Naive B cell (primary cell): ENCODE data around the gene PHF12. TPM values are rescaled to one million over a fixed set of nuclear protein-coding genes. Genes with fewer than 3 reads are reported as not detected.
A peak's percentile ranks its signal among the peaks of the same experiment; 100 is the strongest.

Source experiments
- ATAC-seq, 2 donors: fragments of 150-1000 bp; cut with Tn5 transposase; 2 replicates each; pipeline ENCODE4 v1.10.0; 2021; ENCODE audit warnings: low read depth in 2 of 2, mild to moderate bottlenecking in 2 of 2, moderate library complexity in 2 of 2
- DNase-seq: peaks from one replicate; pipeline ENCODE4 v3.0.0; 2022
- H3K27ac Mint-ChIP-seq, 6 donors: one replicate each; pipeline ENCODE4 v1.8.0; 2020 to 2022; ENCODE audit warnings: mild to moderate bottlenecking in 6 of 6, mixed read lengths in 6 of 6, moderate library complexity in 5 of 6, inconsistent platforms in 2 of 6
- H3K27me3 Mint-ChIP-seq, 3 donors: one replicate each; pipeline ENCODE4 v1.8.0; 2021 to 2022; ENCODE audit warnings: mixed read lengths in 3 of 3, mild to moderate bottlenecking in 1 of 3
- H3K36me3 Mint-ChIP-seq, 2 donors: one replicate each; pipeline ENCODE4 v1.8.0; 2020 to 2022; ENCODE audit warnings: mixed read lengths in 2 of 2, inconsistent platforms in 1 of 2, mild to moderate bottlenecking in 1 of 2
- H3K4me1 Mint-ChIP-seq, 3 donors: one replicate each; pipeline ENCODE4 v1.8.0; 2020 to 2022; ENCODE audit warnings: mixed read lengths in 3 of 3, inconsistent platforms in 1 of 3, mild to moderate bottlenecking in 1 of 3, moderate library complexity in 1 of 3
- H3K4me3 Mint-ChIP-seq, 8 donors: one replicate each; pipeline ENCODE4 v1.8.0; 2020 to 2022; ENCODE audit warnings: mild to moderate bottlenecking in 8 of 8, mixed read lengths in 8 of 8, moderate library complexity in 8 of 8, inconsistent platforms in 2 of 8
- H3K9me3 Mint-ChIP-seq, 7 donors: one replicate each; pipeline ENCODE4 v1.8.0; 2020 to 2022; ENCODE audit warnings: mixed read lengths in 7 of 7, mild to moderate bottlenecking in 5 of 7, inconsistent platforms in 2 of 7, moderate library complexity in 1 of 7
- polyA plus RNA-seq, 6 donors: library from polyadenylated mRNA; unstranded; fragments of 300-500 nt; fragmentation: Illumina TruSeq; gene quantifications; one replicate each; pipeline ENCODE4 v1.2.3, GENCODE V29; 2021; ENCODE audit warnings: low read depth in 6 of 6

Gene PHF12
- polyA plus RNA-seq, 6 donors from 2014 or later = 0.71 to 11.8 (median 5.5) TPM

DNA sequence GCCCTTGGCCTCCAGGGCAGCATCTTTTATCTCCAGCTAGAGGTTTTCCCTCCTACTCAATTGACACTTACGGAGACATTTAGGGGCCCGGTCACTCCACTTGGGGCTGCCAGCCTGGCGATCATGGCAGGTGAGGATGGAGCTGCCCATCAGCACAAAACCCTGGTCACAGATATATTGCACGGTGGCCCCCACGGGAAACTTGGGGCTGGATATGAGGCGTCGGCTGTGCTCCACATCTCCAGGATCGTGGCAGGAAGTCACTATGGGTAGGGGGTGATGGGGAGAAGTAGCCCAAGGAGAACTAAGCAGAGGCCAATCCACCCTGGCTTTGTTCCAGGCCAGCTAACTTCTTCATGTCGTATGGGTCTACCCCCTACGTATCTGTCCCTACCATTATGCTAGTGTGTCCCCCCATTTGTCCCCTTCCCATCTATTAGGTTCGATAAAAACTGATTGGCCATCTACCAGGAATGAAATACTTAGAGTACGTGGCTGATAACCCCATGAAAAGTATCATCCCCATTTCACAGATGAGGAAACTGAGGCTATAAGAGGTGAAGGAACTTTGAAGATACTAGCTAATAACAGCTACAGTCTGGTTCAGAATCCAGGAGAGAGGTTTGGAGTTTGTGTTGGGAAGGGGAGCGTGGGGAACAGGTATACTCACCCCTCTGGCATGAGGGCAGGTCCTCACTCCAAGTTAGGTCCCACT is 6.1 kb upstream of the PHF12 start:
- Mint-ChIP-seq H3K4me1 (no peaks in the 10 kb centered on the region), H3K36me3 (no peaks in the 10 kb centered on the region), H3K27me3 (no peaks in the 10 kb centered on the region), H3K27ac (peak overlapping the region in 1 of 6 donors; percentile 44), H3K4me3 (no peak overlapping the region), H3K9me3 (no peaks in the 10 kb centered on the region)
- DNase-seq = no peak
- ATAC-seq = no peak

GRCh38 chr17:28956861-28957260 is 5.5 kb upstream of the PHF12 start:
- DNase-seq = no peak
- Mint-ChIP-seq H3K4me3 (no peak overlapping the region), H3K27me3 (no peaks in the 10 kb centered on the region), H3K27ac (peak overlapping the region in 1 of 6 donors; percentile 74), H3K4me1 (no peaks in the 10 kb centered on the region), H3K9me3 (no peaks in the 10 kb centered on the region), H3K36me3 (no peaks in the 10 kb centered on the region)
- ATAC-seq = no peak

- Mint-ChIP-seq H3K27ac (no peak overlapping the region), H3K9me3 (no peaks in the 10 kb centered on the region), H3K36me3 (no peaks in the 10 kb centered on the region), H3K27me3 (no peaks in the 10 kb centered on the region), H3K4me3 (no peak overlapping the region), H3K4me1 (no peaks in the 10 kb centered on the region)
- ATAC-seq = no peak
- no peak for DNase-seq
These were observed 4.8 kb upstream of the PHF12 start for GRCh38 chr17:28956112-28956511.

GRCh38 chr17:28955408-28955807 is 4.1 kb upstream of the PHF12 start:
- Mint-ChIP-seq H3K4me1 (peaks cover 0 to 3% (median 0%) of the 10 kb centered on the region in 3 donors), H3K36me3 (no peaks in the 10 kb centered on the region), H3K27me3 (no peaks in the 10 kb centered on the region), H3K27ac (no peak overlapping the region), H3K9me3 (no peaks in the 10 kb centered on the region), H3K4me3 (no peak overlapping the region)
- no peak for DNase-seq
- no peak for ATAC-seq

DNA sequence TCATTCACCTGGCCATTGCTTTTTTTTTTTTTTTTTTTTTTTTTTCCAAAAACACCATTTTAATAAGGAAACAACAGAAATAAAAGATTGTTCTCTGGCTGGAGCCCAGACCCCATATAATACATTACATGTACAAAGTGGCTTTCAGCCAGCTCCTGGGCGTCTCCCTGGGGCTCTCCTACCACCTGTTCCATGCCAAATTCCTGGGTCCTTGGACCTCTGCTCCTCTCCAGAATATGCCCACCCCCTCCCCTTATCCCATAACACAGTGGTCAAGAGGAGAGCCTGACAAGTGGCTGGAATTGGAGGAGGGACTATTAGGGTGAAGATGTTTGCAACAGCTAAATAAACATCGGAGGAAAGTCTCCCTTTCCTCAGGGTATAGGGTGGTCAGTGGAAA is 3.6 kb upstream of the PHF12 start:
- DNase-seq (no peak), ATAC-seq (no peak)
- peaks cover 0 to 3% (median 0%) of the 10 kb centered on the region in 3 donors for H3K4me1 Mint-ChIP-seq
- H3K27ac Mint-ChIP-seq = no peak overlapping the region
- H3K27me3 Mint-ChIP-seq = no peaks in the 10 kb centered on the region
- no peaks in the 10 kb centered on the region for H3K36me3 Mint-ChIP-seq
- no peaks in the 10 kb centered on the region for H3K9me3 Mint-ChIP-seq
- peak overlapping the region in 1 of 8 donors; percentile 61 for H3K4me3 Mint-ChIP-seq

- Mint-ChIP-seq H3K9me3 (no peaks in the 10 kb centered on the region), H3K27ac (peak overlapping the region in 2 of 6 donors; percentile 61 to 69), H3K4me3 (peak overlapping the region in 3 of 8 donors; percentile 7 to 69 (median 35)), H3K36me3 (no peaks in the 10 kb centered on the region), H3K4me1 (peaks cover 0 to 9% (median 7%) of the 10 kb centered on the region in 3 donors), H3K27me3 (no peaks in the 10 kb centered on the region)
- DNase-seq = peak; percentile 36
- no peak for ATAC-seq
These were observed 2.3 kb upstream of the PHF12 start for GRCh38 chr17:28953444-28954118.

DNA sequence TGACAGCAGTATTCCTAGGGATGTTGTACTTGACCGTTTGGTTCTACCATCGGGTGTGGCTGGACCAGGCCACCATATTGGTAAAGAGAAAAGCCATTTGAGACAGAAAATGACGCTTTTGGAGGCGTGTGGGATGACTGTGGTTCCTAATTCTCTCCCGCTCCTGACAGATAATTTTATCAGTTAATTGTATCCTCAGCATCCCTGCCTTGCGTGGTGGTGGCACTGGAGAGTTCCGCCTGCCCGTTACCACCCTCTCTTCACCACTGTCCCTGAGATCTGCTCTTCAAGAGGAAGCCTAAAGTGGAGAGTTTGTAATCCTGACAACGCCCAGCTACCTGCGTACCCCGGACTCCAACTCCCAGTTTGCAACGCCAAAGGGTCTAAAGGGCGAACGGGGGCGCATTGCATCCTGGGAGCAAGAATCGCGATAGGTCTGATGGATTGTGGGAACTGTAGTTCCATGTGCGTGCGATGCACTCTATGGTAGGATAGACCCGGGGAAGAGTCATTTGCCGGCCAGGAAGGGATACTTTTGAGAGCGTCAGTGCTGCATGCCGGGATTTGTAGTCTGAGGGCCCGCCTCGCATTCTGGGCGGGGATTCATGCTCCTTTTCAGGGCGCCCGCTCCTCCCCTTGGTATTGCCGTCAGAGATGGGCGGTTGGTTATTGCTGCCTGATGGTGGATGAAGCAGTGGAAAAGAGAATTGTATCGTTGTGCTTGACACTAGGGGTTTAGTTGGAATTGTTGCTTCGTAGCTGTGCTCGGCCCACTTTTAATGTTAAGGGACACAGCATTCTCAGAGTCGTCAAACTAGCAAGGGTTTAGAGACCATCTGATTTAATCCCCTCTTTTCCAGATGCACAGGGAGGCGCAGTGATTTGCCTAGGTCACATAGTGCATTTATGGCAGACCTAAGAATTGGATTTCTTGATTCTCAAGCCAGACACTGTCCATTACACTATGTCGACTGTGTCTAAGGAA is 965 bp upstream of the PHF12 start:
- H3K27me3 Mint-ChIP-seq = no peaks in the 10 kb centered on the region
- no peaks in the 10 kb centered on the region for H3K9me3 Mint-ChIP-seq
- H3K36me3 Mint-ChIP-seq = no peaks in the 10 kb centered on the region
- H3K27ac Mint-ChIP-seq = no peak overlapping the region
- peak; percentile 68 to 73 for ATAC-seq
- peak; percentile 95 for DNase-seq
- H3K4me1 Mint-ChIP-seq = peaks cover 5 to 20% (median 18%) of the 10 kb centered on the region in 3 donors
- H3K4me3 Mint-ChIP-seq = no peak overlapping the region

DNA sequence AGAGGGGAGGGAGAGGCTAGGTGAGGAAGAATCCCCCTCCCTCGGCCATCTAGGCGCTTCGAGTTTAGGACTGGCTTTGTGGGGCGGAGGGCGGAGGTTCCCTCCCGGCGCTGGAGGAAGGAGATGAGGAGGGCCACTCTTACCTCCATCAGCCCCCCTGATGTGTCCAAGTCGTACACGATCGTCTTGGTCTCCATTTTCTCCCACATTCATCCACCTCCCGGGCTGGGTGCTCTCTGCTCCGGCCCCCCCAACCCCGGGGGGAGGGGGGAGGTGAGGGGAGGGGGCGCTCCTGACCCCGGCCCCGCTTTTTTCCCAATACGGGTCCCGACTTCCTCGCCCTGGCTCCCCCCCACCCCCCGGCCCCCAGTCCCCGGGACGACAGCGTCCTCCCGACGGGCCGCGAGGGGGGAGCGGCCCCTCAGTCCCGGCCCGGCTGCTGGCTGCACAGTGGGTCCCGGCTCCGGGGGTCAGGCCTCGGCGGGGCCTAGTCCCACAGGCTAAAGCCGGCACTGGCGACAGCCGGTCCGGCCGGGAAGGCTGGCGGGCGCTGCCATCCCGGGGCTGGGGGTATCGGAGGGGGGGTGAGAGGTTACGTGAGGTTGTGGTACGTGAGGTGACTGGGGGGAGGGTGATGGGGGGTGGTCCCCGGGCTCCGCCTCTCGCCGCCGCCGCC is 428 bp downstream of the PHF12 start:
- H3K9me3 Mint-ChIP-seq = no peaks in the 10 kb centered on the region

DNA sequence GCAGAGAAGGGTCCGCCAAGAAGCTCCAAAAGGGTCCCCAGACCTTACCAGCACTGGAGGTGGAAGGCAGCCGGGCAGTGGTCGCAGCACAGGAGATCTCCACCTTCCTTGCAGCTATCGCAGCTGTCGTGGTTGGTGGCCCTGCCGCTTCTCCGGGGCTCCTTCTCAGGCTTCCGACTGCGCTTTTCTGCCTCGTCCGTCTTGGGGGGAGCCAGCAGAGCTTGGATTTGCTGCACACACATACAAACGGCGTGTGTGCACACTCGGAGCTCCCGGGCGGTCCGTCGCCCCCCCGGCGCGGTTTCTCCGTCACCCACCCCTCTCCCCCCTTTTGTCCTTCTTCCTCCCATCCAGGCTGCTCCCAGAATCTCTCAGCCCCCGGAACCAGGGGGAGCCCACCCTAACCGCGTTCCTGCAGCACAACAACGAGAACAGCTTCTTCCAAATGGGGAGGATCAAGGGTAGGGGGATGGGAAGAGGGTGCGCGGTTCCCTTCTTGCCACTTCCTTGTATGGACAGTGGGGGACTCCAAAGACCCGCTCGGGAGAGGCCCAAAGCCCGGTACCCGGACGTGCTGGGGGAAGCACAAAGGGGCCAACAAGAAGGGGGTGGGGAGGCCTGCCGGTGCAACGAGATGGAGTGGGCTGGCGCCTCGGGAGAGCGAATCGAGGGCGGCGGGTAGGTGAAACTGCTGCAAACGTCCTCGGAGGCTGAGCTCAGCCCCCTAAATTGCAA is 1.1 kb downstream of the PHF12 start:
- no peaks in the 10 kb centered on the region for H3K36me3 Mint-ChIP-seq
- no peaks in the 10 kb centered on the region for H3K27me3 Mint-ChIP-seq
- H3K9me3 Mint-ChIP-seq = no peaks in the 10 kb centered on the region
- H3K4me3 Mint-ChIP-seq = peak overlapping the region in 7 of 8 donors; percentile 95 to 99 (median 97)
- DNase-seq (peak; percentile 47), ATAC-seq (no peak)
- peak overlapping the region; percentile 53 to 95 (median 86) for H3K27ac Mint-ChIP-seq
- H3K4me1 Mint-ChIP-seq = peaks cover 16 to 40% (median 29%) of the 10 kb centered on the region in 3 donors

More for the DNA sequence above, 428 bp downstream of the PHF12 start:
- no peaks in the 10 kb centered on the region for H3K36me3 Mint-ChIP-seq
- no peaks in the 10 kb centered on the region for H3K27me3 Mint-ChIP-seq
- DNase-seq = no peak
- peaks cover 10 to 33% (median 22%) of the 10 kb centered on the region in 3 donors for H3K4me1 Mint-ChIP-seq
- H3K27ac Mint-ChIP-seq = peak overlapping the region in 5 of 6 donors; percentile 72 to 95 (median 91)
- peak in 1 of 2 donors; percentile 0 for ATAC-seq
- H3K4me3 Mint-ChIP-seq = peak overlapping the region in 7 of 8 donors; percentile 95 to 99 (median 97)

DNA sequence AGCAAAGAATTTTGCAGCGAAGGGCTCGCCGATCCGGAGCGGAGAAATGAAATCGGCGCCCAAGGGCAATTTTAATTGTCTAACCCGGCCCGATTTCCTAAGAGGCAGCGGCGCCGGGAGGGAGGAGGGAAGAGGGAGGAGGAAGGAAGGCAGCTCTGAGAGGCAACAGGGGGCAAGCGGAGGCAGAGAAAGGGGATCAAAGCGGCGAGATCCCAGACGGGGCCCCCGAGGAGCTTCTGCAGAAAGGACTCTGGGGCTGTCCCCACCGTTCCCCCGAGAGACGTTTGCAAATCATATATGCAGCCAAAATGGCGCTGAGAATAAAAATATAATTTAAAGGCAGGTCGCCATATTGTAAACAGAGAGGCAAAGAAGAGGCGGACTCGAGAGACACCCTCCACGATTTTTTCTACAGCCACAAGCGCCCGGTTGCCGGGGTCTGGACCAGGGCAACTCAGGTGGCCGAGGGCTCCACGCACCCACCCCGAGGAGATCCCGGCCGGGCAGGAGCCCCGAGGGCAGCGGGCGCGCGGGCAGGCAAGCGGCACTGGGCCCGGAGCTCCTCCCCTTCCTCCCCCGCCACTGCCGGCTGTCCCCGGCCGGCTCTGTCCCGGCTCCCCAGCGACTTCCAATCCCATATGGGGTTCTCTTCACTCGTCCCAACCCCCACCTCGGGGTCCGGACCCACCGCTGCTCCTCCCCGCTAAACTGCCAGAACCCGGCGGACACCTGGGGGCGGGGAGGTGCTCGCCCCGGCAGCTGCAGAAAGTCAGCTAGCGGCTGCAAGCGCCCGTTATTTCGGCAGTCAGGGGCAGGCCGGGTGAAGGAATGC is 1.9 kb downstream of the PHF12 start:
- no peaks in the 10 kb centered on the region for H3K36me3 Mint-ChIP-seq
- no peaks in the 10 kb centered on the region for H3K27me3 Mint-ChIP-seq
- peak overlapping the region in 7 of 8 donors; percentile 95 to 99 (median 97) for H3K4me3 Mint-ChIP-seq
- H3K27ac Mint-ChIP-seq = peak overlapping the region; percentile 87 to 96 (median 95)
- peaks cover 19 to 48% (median 36%) of the 10 kb centered on the region in 3 donors for H3K4me1 Mint-ChIP-seq
- ATAC-seq (peak; percentile 17 to 19), DNase-seq (peak; percentile 84)
- no peaks in the 10 kb centered on the region for H3K9me3 Mint-ChIP-seq

DNA sequence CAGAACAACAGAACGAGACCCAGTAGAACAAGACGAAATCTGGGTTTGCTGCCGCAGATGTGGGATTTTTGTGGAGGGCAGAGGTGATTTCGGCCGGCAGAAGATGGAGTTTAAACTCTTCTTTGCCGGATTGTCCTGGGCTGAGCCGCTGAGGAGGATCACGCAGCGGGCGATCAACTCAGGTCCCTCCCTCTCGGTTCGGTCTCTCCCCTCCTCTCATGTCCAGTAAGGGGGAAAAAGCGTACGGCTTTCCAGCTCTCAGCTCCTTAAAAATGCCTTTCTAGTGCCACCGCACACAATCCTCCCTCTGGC is 2.5 kb downstream of the PHF12 start:
- no peaks in the 10 kb centered on the region for H3K9me3 Mint-ChIP-seq
- ATAC-seq (no peak), DNase-seq (no peak)
- H3K27me3 Mint-ChIP-seq = no peaks in the 10 kb centered on the region
- H3K36me3 Mint-ChIP-seq = no peaks in the 10 kb centered on the region
- peak overlapping the region in 7 of 8 donors; percentile 95 to 99 (median 97) for H3K4me3 Mint-ChIP-seq
- peaks cover 22 to 53% (median 40%) of the 10 kb centered on the region in 3 donors for H3K4me1 Mint-ChIP-seq
- peak overlapping the region; percentile 87 to 96 (median 95) for H3K27ac Mint-ChIP-seq

DNA sequence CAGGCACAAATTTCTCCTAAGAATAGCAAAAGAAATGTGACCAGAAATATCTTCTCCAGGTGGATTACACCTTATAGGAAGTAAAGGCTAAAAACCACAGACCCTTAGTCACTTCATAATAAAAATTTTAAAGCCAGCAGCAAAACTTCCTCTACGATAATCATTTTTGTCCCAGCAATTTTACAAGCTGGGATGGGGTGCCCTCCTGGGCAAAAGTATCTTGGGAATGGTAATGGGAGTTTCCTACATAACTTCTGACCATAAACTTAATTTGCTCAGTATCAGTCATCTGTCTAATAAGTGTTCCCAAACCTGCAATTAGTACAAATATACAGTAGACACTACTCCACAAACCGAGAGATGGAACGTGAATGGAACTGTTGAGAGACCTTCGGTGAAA is 3.0 kb downstream of the PHF12 start:
- H3K36me3 Mint-ChIP-seq = no peaks in the 10 kb centered on the region
- H3K27ac Mint-ChIP-seq = peak overlapping the region; percentile 42 to 96 (median 95)
- H3K27me3 Mint-ChIP-seq = no peaks in the 10 kb centered on the region
- ATAC-seq (no peak), DNase-seq (no peak)
- peak overlapping the region in 7 of 8 donors; percentile 95 to 99 (median 97) for H3K4me3 Mint-ChIP-seq
- peaks cover 22 to 58% (median 43%) of the 10 kb centered on the region in 3 donors for H3K4me1 Mint-ChIP-seq
- no peaks in the 10 kb centered on the region for H3K9me3 Mint-ChIP-seq
